IPS-NIHi7 (cell line): ENCODE results near the gene ZNF225.
"Not testable (repeated sequence)": the region's sequence is repeated elsewhere in the genome, so short reads cannot be mapped to it uniquely, and the experiment has no call there.

Experiments used
- DNase-seq: peaks from one replicate; pipeline ENCODE4 v3.0.0; 2012; ENCODE audit warnings: mixed read lengths; ENCODE audit errors: extremely low spot score

Gene ZNF225

DNA sequence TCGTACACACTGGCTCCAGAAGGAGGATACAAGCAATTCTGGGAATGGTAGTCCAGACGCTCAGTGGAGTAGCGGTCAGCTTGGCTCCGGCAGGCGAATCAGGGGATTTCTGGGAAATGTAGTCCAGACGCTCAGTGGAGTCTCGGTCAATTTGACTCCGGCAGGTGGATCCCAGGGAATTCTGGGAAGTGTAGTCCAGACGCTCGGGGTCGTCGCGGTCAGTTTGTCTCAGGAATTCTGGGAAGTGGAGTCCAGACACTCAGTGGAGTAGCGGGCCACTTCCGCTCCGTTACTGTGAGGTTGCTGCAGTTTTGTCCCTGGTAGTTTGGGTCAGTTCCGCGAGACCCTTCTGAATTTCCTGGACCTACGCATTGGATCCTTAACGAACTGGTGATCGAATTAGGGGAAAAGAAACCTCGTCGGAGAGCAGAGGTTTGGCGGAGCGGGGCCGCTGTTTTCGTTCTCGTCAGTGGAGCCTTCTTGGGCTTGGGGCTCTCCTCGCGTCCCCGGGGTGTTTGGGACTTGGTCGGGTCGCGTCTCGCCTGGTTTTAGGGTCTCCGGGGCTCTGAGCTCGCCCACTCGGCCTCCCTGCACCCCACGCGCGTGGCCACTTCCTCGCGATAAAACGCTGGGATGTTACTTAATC lies at the start of gene ZNF225:
Gene ZNF225, plus strand, starts transcription at position 262 of the 646 bp plus-strand sequence. CDS start 2,429 bp downstream, outside the sequence.
- DNase-seq, result peak; percentile 94

DNA sequence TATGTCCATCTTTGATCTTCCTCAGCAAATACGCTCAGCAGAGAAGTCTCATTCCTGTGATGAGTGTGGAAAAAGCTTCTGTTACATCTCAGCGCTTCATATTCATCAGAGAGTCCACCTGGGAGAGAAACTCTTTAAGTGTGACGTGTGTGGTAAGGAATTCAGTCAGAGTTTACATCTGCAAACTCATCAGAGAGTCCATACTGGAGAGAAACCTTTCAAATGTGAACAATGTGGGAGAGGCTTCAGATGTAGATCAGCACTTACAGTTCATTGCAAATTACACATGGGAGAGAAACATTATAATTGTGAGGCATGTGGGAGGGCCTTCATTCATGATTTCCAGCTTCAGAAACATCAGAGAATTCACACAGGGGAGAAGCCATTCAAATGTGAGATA lies 46.9 kb upstream of the ZNF225 start:
- no peak for DNase-seq

DNA sequence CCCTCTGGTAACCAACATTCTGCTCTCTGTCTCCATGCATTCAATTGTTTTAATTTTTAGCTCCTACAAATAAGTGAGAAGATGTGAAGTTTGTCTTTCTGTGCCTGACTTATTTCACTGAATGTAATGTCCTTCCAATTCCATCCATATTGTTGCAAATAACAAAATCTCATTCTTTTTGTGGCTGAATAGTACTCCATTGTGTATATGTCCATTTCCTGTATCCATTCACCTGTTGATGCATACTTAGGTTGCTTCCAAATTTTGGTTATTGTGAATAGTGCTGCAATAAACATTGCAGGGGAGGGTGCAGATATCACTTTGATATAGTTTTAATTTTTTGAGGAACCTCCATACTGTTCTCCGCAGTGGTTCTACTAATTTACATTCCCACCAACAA lies 43.8 kb upstream of the ZNF225 start:
- DNase-seq, result no peak

DNA sequence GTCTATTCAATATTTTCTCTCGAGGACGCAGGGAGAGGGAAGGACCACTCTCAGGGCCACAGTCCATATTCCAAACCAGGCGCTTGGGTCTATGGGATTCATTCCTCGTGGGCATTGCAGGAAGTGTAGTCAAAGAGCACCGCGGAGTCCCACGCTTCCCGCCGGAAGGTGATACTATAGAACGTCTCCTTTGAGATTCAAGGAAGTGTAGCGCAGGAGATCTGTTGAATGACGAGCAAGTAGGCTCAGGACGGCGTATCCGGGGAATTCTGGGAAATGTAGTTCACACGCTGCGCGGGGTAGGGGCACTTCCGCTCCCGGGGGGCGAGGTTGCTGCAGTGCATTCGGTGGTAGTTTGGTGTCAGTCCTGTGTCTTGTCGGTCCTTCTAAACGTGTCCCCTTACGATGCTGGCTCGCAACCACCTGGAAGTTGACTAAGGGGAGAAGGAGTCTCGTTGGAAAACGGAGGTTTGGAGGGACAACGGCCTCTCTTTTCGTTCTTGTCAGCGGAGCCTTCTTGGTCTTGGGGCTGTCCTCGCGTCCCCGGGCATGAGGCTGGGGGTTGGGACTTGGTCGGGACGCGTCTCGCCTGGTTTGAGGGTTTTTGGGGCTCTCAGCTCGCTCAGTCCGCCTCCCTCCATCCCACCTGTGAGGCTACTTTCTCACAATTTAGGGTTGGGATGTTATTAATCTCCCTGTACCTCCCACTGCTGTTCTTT lies 41.2 kb upstream of the ZNF225 start, which contains the start of gene ZNF284:
Gene ZNF284, plus strand, starts transcription at position 336 of the 719 bp plus-strand sequence. CDS start 4,231 bp downstream, outside the sequence.
- DNase-seq, result peak; percentile 95

DNA sequence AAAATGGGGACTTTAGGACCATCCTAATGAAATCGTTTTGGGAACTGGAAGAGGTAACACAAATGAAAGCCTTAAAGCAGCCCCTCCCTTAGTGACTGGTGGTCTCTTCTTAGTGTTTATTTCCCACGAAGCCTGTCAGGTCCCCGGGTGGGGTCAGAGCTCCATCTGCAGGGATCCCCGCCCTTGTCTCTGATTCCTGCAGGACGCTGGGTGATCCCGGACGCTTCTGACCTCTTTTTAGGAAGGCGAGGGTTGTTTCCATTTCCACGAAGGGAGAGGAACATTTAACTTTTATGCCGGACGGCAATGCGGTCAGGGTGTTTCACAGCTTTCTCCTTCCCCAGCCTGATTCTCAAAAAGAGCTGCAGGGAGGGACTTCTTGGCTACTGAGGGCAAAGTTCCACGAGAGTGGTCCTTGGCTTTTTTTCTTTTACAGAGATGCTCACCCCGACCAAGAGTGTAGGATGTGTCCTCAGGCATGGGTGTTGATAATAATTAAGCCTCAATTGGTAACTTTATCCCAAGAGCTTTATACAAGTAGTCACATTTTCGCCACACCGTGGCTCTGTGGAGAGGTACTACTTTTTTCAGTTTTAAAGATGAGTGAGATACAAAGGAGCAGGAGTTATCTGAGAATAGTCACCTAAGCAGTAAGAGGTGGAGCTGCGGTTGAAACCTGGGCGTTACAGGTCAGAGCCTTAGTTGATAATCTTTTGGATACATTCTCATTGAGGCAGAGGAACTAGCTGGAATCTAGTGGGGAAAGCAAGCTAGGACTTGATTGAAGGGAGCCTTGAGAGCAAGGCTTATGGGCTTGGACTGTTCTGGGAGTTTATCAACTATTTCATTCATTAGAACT lies 40.4 kb upstream of the ZNF225 start:
- peak; percentile 12 for DNase-seq

DNA sequence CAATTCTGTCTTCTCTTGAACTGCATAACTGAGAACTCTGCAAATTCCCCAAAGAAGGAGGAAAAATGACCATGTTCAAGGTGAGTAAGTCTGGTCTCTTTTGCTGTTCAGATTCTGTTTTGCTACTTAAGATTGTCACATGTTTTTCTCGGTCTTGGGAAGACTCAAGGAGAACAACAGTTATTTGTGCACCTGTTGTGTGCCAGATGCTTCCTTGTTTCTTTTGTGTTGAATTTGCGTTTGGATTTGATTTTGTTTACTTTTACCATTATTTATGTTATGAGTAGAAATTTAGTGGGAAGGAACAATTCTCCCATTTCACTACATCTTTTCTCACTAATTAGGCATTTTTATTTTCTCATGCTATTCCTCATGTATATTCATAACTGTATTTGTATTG lies 36.9 kb upstream of the ZNF225 start:
- no peak for DNase-seq

DNA sequence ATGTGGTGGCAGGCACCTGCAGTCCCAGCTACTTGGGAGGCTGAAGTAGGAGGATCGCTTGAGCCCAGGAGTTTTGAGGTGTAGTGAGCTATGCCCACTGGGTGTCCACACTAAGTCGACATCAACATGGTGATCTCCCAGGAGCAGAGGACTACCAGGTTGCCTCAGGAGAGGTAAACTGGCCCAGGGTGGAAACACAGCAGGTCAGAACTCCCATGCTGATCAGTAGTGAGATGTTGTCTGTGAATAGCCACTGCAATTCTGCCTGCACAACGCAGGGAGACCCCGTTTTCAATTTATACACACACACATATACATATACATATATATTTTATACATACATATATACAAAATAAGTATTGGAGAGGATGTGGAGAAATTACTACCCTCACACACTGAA lies 21.1 kb upstream of the ZNF225 start:
- DNase-seq, result no peak

DNA sequence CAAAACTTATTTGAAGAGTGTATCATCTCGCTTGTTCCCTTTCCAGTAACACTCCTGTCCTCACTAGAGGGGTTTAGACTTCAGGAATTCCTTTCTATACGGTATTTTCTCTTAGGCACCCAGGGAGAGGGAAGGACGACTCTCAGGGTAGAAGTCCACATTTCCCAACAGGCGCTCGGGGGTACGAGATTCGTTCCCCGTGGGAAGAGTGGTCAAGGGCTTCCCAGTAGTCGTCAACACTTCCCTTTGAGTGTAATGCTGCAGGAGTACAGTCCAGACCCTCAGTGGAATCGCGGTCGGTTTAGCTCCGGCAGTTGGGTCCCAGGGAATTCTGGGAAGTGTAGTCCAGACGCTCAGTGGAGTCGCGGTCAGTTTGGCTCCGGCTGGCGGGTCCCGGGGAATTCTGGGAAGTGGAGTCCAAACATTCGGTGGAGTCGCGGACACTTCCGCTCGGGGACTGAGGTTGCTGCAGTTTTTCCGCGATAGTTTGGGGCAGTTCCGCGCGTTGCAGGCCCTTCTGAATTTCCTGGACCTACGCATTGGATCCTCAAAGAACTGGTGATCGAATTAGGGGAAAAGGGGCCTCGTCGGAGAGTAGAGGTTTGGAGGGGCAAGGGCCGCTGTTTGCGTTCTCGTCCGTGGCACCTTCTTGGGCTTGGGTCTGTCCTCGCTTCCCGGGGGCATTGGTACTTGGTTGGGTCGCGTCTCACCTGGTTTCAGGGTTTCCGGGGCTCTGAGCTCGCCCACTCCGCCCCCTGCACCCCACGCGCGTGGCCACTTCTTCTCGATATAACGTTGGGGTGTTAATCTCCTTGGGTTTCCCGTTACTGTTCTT lies 19.1 kb upstream of the ZNF225 start, which contains the start of gene ZNF224:
Gene ZNF224, plus strand, starts transcription at position 431 of the 835 bp plus-strand sequence. CDS start 3,513 bp downstream, outside the sequence.
- DNase-seq, result peak; percentile 92

DNA sequence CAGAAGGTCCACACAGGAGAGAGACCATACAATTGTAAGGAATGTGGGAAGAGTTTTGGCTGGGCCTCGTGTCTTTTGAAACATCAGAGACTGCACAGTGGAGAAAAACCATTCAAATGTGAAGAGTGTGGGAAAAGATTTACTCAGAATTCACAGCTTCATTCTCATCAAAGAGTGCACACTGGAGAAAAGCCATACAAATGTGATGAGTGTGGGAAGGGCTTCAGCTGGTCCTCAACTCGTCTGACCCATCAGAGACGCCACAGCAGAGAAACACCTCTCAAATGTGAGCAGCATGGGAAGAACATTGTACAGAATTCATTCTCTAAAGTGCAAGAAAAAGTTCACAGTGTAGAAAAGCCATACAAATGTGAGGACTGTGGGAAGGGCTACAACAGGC lies 5.4 kb upstream of the ZNF225 start:
- no peak for DNase-seq

DNA sequence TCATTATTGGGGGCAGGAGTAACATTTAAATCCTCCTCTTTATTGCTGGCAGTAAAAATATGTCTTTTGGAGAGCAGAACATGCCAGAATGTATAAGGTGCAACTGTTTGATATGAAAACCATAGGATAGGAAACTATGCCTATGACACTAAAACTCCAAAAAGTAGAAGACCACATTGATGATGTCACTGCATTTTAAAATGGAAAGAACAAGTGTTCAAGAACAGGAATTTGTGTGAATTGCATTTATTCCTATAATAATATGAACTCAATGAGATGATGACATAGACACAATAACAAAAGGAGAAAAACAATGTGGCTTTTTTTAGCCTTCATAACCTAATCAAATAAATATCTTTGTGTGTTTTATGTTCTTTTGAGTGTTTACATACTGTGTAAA lies 3.7 kb upstream of the ZNF225 start:
- DNase-seq, result no peak

DNA sequence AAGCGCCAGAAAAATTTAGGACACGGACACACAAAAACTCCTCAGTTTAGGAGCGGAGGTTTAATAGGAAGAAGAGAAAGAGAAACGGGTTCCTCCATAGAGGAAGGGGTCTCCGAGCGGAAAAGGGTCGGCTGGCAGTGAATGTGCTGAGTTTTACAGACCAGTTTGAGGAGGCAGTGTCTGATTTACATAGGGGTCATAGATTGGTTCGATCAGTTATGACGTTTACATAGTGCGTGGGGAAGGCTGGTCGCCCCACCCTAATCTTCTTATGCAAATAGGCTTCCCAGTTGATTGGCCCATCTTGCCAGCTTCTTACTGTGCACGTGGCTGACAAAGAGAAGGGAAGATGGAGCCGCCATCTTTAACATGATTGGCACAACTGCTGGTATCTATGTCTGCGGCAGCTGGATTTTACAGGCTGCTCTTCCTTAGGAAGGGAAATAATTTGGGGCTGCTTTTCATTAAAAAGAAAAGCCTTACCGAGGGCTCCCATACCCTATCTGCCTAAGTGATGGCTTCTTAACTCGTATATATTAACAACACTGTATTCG lies 1.2 kb upstream of the ZNF225 start:
- peak; percentile 31 for DNase-seq

DNA sequence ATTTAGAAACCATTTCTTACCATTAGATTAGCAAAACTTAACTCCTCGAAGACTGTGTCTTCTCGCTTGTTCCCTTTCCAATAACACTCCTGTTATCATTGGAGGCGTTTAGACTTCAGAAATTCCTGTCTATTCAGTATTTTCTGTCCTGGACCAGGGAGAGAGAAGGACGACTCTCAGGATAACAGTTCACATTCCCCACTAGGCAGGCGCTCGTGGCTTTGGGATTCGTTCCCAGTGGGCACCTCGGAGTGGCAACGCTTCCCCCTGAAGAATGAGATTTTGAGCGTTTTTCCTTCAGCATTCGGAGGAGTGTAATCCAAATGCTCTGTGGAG lies 429 bp upstream of the ZNF225 start:
- no peak for DNase-seq

DNA sequence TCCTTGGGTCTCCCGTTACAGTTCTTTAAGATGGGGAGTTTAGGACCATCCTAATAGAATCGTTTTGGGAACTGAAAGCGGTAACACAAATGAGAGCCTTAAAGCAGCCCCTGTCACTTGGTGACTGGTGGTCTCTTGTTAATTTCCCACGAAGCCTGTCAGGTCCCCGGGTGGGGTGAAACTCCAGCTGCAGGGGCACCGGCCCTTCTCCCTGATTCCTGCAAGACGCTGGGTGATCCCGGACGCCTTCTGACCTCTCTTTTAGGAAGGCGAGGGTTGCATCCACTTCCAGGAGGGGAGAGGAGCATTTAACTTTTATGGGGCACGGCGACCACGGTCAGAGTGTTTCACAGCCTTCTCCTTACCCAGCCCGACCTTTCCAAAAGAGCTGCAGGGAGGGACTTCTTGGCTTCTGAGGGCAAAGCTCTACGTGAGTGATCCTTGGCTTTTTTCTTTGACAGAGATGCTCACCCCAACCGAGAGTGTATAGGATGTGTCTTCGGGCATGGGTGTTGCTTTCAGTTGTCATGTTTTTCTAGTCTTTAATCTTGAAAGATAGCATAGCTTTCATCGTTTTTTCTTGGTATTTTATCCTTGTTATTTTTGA lies 688 bp downstream of the ZNF225 start:
- peak; percentile 15 for DNase-seq

DNA sequence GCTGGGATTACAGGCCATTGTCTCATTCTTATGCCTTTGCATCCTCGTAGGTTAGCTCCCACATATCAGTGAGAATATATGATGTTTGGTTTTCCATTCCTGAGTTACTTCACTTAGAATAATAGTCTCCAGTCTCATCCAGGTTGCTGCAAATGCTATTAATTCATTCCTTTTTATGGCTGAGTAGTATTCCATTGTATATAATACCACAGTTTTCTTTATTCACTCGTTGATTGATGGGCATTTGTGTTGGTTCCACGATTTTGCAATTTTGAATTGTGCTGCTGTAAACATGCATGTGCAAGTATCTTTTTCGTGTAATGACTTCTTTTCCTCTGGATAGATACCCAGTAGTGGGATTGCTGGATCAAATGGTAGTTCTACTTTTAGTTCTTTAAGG lies 8.0 kb downstream of the ZNF225 start:
- DNase-seq, result not testable (repeated sequence)

DNA sequence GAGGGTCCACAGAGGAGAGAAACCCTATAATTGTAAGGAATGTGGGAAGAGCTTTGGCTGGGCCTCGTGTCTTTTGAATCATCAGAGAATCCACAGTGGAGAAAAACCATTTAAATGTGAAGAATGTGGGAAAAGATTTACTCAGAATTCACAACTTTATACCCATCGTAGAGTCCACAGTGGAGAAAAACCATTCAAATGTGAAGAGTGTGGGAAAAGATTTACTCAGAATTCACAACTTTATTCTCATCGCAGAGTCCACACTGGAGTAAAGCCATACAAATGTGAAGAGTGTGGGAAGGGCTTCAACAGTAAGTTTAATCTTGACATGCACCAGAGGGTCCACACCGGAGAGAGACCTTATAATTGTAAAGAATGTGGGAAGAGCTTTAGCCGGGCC lies 18.8 kb downstream of the ZNF225 start:
- DNase-seq, result no peak

DNA sequence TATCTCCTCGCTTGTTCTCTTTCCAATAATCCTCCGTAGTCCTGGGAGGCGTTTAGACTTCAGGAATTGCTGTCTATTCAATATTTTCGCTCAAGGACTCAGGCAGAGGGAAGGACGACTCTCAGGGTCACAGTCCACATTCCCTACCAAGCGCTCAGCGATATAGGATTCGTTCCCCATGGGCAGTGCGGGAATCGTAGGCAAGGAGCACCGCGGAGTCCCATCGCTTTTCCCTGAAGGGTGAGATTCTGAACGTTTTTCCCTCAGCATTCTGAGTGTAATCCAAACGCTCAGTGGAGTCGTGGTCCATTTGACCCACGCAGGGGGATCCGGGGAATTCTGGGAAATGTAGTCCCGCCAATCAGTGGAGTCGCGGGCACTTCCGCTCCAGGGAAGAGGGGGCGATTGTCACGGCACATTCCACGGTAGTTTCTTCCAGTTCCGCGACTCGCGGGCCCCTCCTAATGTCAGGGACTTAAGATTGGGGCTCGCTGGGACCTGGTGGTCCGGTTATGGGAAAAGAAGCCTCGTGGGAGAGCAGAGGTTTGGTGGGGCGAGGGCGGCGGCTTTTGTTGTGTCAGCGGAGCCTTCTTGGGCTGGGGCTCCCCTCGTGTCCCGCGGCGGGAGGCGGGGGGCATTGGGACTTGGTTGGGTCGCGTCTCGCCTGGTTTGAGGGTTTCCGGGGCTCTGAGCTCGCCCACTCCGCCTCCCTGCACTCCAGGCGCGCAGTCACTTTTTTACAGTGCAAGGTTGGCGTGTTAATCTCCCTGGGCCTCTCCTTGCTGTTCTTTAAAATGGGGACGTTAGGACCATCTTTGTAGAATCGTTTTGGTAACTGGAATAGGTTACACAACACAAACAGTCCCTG lies 28.2 kb downstream of the ZNF225 start, which contains the start of gene ZNF234:
Gene ZNF234, plus strand, starts transcription at position 364 of the 868 bp plus-strand sequence. CDS start 3,079 bp downstream, outside the sequence.
- peak; percentile 76 for DNase-seq

DNA sequence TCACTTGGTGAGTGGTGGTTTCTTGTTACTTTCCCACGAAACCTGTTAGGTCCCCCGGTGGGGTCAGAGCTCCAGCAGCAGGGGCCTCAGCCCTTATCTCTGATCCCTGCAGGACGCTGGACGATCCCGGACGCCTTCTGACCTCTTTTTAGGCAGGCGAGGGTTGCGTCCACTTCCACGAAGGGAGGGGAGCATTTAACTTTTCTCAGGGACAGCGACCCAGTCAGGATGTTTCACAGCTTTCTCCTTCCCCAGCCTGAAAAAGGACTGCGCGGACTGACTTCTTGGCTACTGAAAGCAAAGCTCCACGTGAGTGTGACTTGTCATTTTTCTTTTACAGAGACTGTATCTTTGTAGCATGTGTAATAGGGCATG lies 28.8 kb downstream of the ZNF225 start:
- DNase-seq, result peak; percentile 16

DNA sequence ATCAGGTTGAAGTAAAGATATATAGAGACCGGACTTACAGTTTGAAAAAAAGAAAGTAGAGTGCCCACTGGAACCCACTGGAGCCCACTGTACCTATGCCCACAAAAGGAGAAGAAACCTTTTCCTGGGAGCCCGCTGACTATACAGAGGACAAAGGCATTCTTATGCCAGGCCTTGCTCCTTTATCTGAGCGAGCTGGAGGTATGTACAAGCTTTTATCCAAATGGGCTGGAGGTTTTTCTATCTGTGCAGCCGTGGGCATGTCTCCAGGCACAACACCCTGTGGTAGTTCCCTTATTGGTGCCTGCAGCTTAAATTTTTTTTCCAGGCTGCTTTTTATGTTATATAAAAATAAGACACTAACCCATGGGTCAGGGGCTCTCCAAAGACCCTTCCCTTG lies 36.6 kb downstream of the ZNF225 start:
- DNase-seq, result no peak

DNA sequence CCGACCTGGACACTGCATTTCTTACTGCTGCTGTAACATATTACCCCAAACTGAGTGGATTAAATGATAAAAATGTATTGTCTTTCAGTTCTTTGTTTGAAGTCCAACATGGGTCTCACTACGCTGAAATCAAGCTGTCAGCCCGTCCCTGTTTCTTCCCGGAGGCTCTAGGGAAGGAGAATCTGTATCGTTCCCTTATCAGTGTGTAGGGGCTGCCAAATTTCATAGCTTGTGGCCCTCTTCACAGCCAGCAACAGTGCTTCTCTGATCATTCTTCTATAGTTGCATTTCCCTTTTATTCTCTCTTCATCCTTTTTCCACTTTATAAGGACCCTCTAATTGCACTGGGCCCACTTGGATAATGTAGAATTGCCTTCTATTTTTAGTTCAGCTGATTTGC lies 38.3 kb downstream of the ZNF225 start:
- no peak for DNase-seq

DNA sequence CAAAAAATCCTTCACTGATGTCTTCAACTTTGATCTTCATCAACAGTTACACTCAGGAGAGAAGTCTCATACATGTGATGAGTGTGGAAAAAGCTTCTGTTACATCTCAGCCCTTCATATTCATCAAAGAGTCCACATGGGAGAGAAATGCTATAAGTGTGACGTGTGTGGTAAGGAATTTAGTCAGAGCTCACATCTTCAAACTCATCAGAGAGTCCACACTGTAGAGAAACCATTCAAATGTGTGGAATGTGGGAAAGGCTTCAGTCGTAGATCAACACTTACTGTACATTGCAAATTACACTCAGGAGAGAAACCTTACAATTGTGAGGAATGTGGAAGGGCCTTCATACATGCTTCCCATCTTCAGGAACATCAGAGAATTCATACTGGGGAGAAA lies 43.3 kb downstream of the ZNF225 start:
- DNase-seq, result no peak
